ENCODE data around the gene SEMA4D. TPM values are rescaled to one million over a fixed set of nuclear protein-coding genes. Genes with fewer than 3 reads are reported as not detected.
A peak's percentile ranks its signal among the peaks of the same experiment; 100 is the strongest.

The SEMA4D gene
- total RNA-seq, 4 donors from 2014 or later: 23.6 to 77.0 (median 41.3) TPM

- Histone ChIP-seq H3K36me3 (peaks cover 0 to 5% of the 10 kb centered on the region in 2 donors), H3K9me3 (no peaks in the 10 kb centered on the region), H3K4me1 (peaks cover 24 to 38% of the 10 kb centered on the region in 2 donors), H3K4me3 (no peak overlapping the region), H3K27me3 (no peaks in the 10 kb centered on the region), H3K27ac (no peak overlapping the region)
- no peak for DNase-seq
- ATAC-seq: no peak
- in situ Hi-C loops (cut with MboI; ENCODE audit: low sequenced_read_pairs in 4 of 4): loop anchor here in 1 of 4 donors (25.0 kb wide), 1 partner anchor 130 kb away; no protein-coding TSS in a partner anchor
- no peak for TF ChIP-seq CTCF (IDR thresholded peaks at IDR 0.05 in 4 of 5, conservative IDR thresholded peaks at IDR 0.05 in 1 of 5)
- no peak for TF ChIP-seq POLR2A (IDR thresholded peaks at IDR 0.05)
- intact Hi-C loops (cut with DNase I; ENCODE audit: low total_unique reads): no loop called here
Observed at GRCh38 chr9:89407070-89407469, 90.8 kb downstream of the SEMA4D start.

- Histone ChIP-seq H3K27ac (no peak overlapping the region), H3K4me3 (peak overlapping the region in 1 of 4 donors; percentile 10), H3K36me3 (peaks cover 0 to 5% of the 10 kb centered on the region in 2 donors), H3K9me3 (no peaks in the 10 kb centered on the region), H3K27me3 (no peaks in the 10 kb centered on the region), H3K4me1 (peaks cover 19 to 27% of the 10 kb centered on the region in 2 donors)
- ATAC-seq: no peak
- no peak for DNase-seq
- in situ Hi-C loops (cut with MboI; ENCODE audit: low sequenced_read_pairs in 4 of 4) (loop anchor here in 1 of 4 donors (25.0 kb wide), 1 partner anchor 131 kb away; no protein-coding TSS in a partner anchor), intact Hi-C loops (cut with DNase I; ENCODE audit: low total_unique reads) (no loop called here)
- TF ChIP-seq CTCF (IDR thresholded peaks at IDR 0.05 in 4 of 5, conservative IDR thresholded peaks at IDR 0.05 in 1 of 5) (no peak), POLR2A (IDR thresholded peaks at IDR 0.05) (no peak)
Observed at GRCh38 chr9:89405826-89406225, 92.1 kb downstream of the SEMA4D start.

GRCh38 chr9:89404074-89404473 lies 93.8 kb downstream of the SEMA4D start:
- Histone ChIP-seq H3K27me3 (no peaks in the 10 kb centered on the region), H3K4me3 (no peak overlapping the region), H3K9me3 (no peaks in the 10 kb centered on the region), H3K4me1 (peaks cover 4 to 16% of the 10 kb centered on the region in 2 donors), H3K27ac (no peak overlapping the region), H3K36me3 (peaks cover 0 to 5% of the 10 kb centered on the region in 2 donors)
- ATAC-seq: no peak
- DNase-seq: no peak
- intact Hi-C loops (cut with DNase I; ENCODE audit: low total_unique reads): no loop called here
- in situ Hi-C loops (cut with MboI; ENCODE audit: low sequenced_read_pairs in 4 of 4): loop anchor here in 1 of 4 donors (25.0 kb wide), 1 partner anchor 133 kb away; no protein-coding TSS in a partner anchor
- no peak for TF ChIP-seq CTCF (IDR thresholded peaks at IDR 0.05 in 4 of 5, conservative IDR thresholded peaks at IDR 0.05 in 1 of 5)
- TF ChIP-seq POLR2A (IDR thresholded peaks at IDR 0.05): no peak

- in situ Hi-C loops (cut with MboI; ENCODE audit: low sequenced_read_pairs in 4 of 4): loop anchor here in 1 of 4 donors (25.0 kb wide), 1 partner anchor 134 kb away; no protein-coding TSS in a partner anchor
- Histone ChIP-seq H3K4me3 (no peak overlapping the region), H3K36me3 (peaks cover 0 to 5% of the 10 kb centered on the region in 2 donors), H3K9me3 (no peaks in the 10 kb centered on the region), H3K4me1 (peaks cover 0 to 4% of the 10 kb centered on the region in 2 donors), H3K27me3 (no peaks in the 10 kb centered on the region), H3K27ac (no peak overlapping the region)
- DNase-seq (no peak), ATAC-seq (no peak)
- intact Hi-C loops (cut with DNase I; ENCODE audit: low total_unique reads): no loop called here
- TF ChIP-seq CTCF (IDR thresholded peaks at IDR 0.05 in 4 of 5, conservative IDR thresholded peaks at IDR 0.05 in 1 of 5) (no peak), POLR2A (IDR thresholded peaks at IDR 0.05) (no peak)
Observed at GRCh38 chr9:89402695-89403427, 95.1 kb downstream of the SEMA4D start.

Data from gastrocnemius medialis (tissue), 4 donors.